Stimulated activated memory B cell treated with anti-CD40 and anti-IgM and Interleukin-4, amounts not matched to agents 10 μg/mL and 1 μg/mL and 100 μg/mL, for 72 hours (primary cell): ENCODE data around the gene XRCC4.

Source experiments
- ATAC-seq: fragments of 150-1000 bp; cut with Tn5 transposase; 2 replicates; pipeline ENCODE4 v1.10.0; 2021
- H3K27ac Mint-ChIP-seq: one replicate; pipeline ENCODE4 v1.8.0; 2022; ENCODE audit warnings: mild to moderate bottlenecking, mixed read lengths
- H3K27me3 Mint-ChIP-seq: one replicate; pipeline ENCODE4 v1.8.0; 2022; ENCODE audit warnings: mixed read lengths
- H3K36me3 Mint-ChIP-seq: one replicate; pipeline ENCODE4 v1.8.0; 2022; ENCODE audit warnings: mixed read lengths
- H3K4me1 Mint-ChIP-seq: one replicate; pipeline ENCODE4 v1.8.0; 2022; ENCODE audit warnings: mixed read lengths
- H3K4me3 Mint-ChIP-seq: one replicate; pipeline ENCODE4 v1.8.0; 2022; ENCODE audit warnings: mild to moderate bottlenecking, moderate library complexity, mixed read lengths
- H3K9me3 Mint-ChIP-seq: one replicate; pipeline ENCODE4 v1.8.0; 2022; ENCODE audit warnings: mixed read lengths

The XRCC4 gene

GRCh38 chr5:83370957-83371356, 293.6 kb downstream of the XRCC4 start:
- no peak for ATAC-seq
- no peaks in the 10 kb centered on the region for H3K4me1 Mint-ChIP-seq
- no peak overlapping the region for H3K27ac Mint-ChIP-seq
- peaks cover 5% of the 10 kb centered on the region for H3K9me3 Mint-ChIP-seq
- no peak overlapping the region for H3K4me3 Mint-ChIP-seq
- peaks cover 8% of the 10 kb centered on the region for H3K27me3 Mint-ChIP-seq
- H3K36me3 Mint-ChIP-seq, result no peaks in the 10 kb centered on the region

- peaks cover 3% of the 10 kb centered on the region for H3K27me3 Mint-ChIP-seq
- no peak overlapping the region for H3K4me3 Mint-ChIP-seq
- H3K4me1 Mint-ChIP-seq, result no peaks in the 10 kb centered on the region
- no peak overlapping the region for H3K27ac Mint-ChIP-seq
- peaks cover 1% of the 10 kb centered on the region for H3K9me3 Mint-ChIP-seq
- no peak for ATAC-seq
- H3K36me3 Mint-ChIP-seq, result no peaks in the 10 kb centered on the region
Measured at GRCh38 chr5:83371726-83372125, 294.4 kb downstream of the XRCC4 start.

DNA sequence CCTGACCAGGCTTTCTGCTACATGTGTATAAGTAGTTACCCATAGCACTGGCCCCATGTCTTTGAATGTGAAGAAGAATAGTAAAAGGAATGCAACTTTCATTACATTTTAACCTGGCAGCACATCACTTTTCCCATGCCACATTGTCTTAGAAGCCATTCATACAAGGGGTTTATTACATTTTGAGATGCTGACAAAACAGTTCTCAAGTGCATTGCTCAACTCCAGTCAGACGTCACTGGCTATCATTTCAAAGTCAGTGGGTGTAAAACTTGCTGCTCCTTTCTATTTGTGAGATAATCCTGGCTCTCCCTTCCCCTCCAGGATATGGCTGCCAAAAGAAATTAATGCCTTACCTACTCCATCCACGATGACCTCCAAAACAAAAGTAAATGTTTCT, 297.2 kb downstream of the XRCC4 start:
- Mint-ChIP-seq H3K4me1 (no peaks in the 10 kb centered on the region), H3K9me3 (no peaks in the 10 kb centered on the region)

GRCh38 chr5:83375049-83375745, 297.9 kb downstream of the XRCC4 start:
- Mint-ChIP-seq H3K9me3 (no peaks in the 10 kb centered on the region), H3K4me3 (no peak overlapping the region), H3K4me1 (no peaks in the 10 kb centered on the region), H3K27ac (no peak overlapping the region), H3K36me3 (no peaks in the 10 kb centered on the region), H3K27me3 (no peaks in the 10 kb centered on the region)
- ATAC-seq, result no peak

More for the DNA sequence above, 297.2 kb downstream of the XRCC4 start:
- Mint-ChIP-seq H3K36me3 (no peaks in the 10 kb centered on the region), H3K4me3 (no peak overlapping the region), H3K27me3 (no peaks in the 10 kb centered on the region), H3K27ac (no peak overlapping the region)
- ATAC-seq, result no peak

DNA sequence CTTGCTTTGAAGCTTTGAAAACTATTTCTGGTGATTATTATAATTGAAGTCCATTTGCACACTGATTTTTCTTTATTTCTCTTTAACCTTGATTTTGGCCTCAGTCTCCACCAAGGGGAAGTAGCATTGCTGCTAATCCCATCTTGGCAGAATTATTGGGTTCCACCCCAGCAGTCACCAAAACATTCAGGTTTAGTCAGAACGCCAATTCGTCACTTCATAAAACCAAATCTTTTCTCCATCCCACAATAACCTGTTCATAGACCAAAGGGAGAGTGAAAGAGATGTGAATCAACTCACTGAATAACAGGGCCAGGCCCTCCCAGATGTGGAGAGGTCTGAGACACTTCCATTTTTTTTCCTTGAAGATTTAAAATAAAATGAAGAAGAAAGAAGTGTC, 299.1 kb downstream of the XRCC4 start:
- ATAC-seq, result no peak
- H3K4me3 Mint-ChIP-seq, result no peak overlapping the region
- no peaks in the 10 kb centered on the region for H3K9me3 Mint-ChIP-seq
- no peaks in the 10 kb centered on the region for H3K36me3 Mint-ChIP-seq
- no peaks in the 10 kb centered on the region for H3K27me3 Mint-ChIP-seq
- no peak overlapping the region for H3K27ac Mint-ChIP-seq
- H3K4me1 Mint-ChIP-seq, result no peaks in the 10 kb centered on the region

GRCh38 chr5:83377131-83377865, 300.0 kb downstream of the XRCC4 start:
- no peaks in the 10 kb centered on the region for H3K36me3 Mint-ChIP-seq
- no peak overlapping the region for H3K4me3 Mint-ChIP-seq
- H3K4me1 Mint-ChIP-seq, result no peaks in the 10 kb centered on the region
- ATAC-seq, result no peak
- H3K27me3 Mint-ChIP-seq, result no peaks in the 10 kb centered on the region
- H3K27ac Mint-ChIP-seq, result no peak overlapping the region
- H3K9me3 Mint-ChIP-seq, result no peaks in the 10 kb centered on the region

GRCh38 chr5:83378624-83379289, 301.4 kb downstream of the XRCC4 start:
- Mint-ChIP-seq H3K4me1 (no peaks in the 10 kb centered on the region), H3K27me3 (no peaks in the 10 kb centered on the region), H3K4me3 (no peak overlapping the region), H3K9me3 (no peaks in the 10 kb centered on the region), H3K36me3 (no peaks in the 10 kb centered on the region), H3K27ac (no peak overlapping the region)
- ATAC-seq, result no peak

DNA sequence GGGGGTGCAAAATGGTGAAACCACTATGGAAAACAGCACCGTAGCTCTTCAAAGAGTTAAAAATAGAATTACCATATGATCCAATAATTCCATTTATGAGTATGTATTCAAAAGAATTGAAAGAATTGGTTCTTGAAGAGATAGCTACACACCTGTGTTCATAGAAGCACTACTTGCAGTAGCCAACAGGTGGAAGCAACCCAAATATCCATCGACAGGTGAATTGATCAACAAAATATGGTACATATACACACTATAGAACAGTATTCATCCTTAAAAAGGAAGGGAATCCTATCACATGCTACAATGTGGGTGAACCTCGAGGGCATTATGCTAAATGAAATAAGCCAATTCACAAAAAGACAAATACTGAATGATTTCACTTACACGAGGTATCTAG, 308.5 kb downstream of the XRCC4 start:
- ATAC-seq, result no peak
- Mint-ChIP-seq H3K27ac (no peak overlapping the region), H3K4me1 (no peaks in the 10 kb centered on the region), H3K27me3 (no peaks in the 10 kb centered on the region), H3K4me3 (no peak overlapping the region), H3K36me3 (no peaks in the 10 kb centered on the region), H3K9me3 (no peaks in the 10 kb centered on the region)

GRCh38 chr5:83387041-83387440, 309.7 kb downstream of the XRCC4 start:
- H3K27me3 Mint-ChIP-seq, result no peaks in the 10 kb centered on the region
- no peaks in the 10 kb centered on the region for H3K36me3 Mint-ChIP-seq
- no peak overlapping the region for H3K27ac Mint-ChIP-seq
- H3K4me1 Mint-ChIP-seq, result no peaks in the 10 kb centered on the region
- ATAC-seq, result no peak
- no peaks in the 10 kb centered on the region for H3K9me3 Mint-ChIP-seq
- H3K4me3 Mint-ChIP-seq, result no peak overlapping the region

- Mint-ChIP-seq H3K9me3 (no peaks in the 10 kb centered on the region), H3K27ac (no peak overlapping the region), H3K4me1 (no peaks in the 10 kb centered on the region), H3K4me3 (no peak overlapping the region), H3K36me3 (no peaks in the 10 kb centered on the region), H3K27me3 (no peaks in the 10 kb centered on the region)
- ATAC-seq, result no peak
Measured at GRCh38 chr5:83388608-83389007, 311.3 kb downstream of the XRCC4 start.

DNA sequence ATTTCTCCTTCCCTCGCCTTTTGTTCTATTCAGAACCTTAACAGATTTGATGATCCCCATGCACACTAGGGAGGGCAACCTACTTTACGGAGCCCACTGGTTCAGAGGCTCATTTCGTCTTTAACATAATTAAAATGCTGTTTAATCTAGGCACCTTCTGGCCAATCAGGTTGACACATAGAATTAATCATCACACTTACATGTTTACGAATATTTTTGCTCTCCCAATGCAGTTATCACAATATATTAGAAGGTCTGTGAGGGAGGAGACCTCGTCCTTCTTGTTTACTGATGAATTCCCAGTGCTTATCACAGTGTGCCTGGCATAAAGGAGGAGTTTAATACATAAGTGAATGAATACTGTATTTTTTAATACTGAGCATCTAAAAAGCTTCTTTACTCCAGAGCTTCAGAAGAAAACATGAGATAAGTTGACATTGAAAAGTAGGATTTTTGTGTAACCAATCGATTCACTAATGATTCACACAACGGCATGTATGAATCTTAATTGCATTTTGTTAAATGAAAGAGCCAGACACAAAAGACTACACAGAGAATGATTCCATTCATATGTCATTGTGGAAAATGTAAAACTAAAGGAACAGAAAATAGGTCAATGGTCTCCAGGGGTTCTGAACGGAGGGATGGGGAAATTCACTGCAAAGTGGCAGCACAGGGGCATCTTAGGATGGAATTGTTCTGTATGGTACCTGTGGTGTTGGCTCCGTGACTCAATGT, 315.6 kb downstream of the XRCC4 start:
- Mint-ChIP-seq H3K4me1 (no peaks in the 10 kb centered on the region), H3K27me3 (no peaks in the 10 kb centered on the region), H3K9me3 (no peaks in the 10 kb centered on the region)

DNA sequence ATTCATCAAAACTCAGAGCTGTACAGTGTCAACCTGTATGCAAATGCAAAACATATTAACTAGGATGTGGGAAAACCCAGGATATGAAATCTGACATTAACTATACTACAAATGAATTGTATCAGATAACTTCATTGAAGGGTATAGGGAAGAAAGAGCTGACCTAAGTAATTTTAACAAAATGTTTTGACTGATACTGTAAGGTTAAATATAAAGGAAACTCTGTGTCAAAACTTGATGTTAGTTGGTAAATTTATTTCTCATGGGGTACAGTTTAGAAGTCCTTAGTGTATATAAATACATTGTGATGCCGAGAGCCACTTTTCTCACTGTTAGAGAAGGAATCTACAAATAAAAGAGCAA, 316.1 kb downstream of the XRCC4 start:
- Mint-ChIP-seq H3K4me3 (no peak overlapping the region), H3K27me3 (no peaks in the 10 kb centered on the region), H3K4me1 (no peaks in the 10 kb centered on the region), H3K36me3 (no peaks in the 10 kb centered on the region), H3K27ac (no peak overlapping the region), H3K9me3 (no peaks in the 10 kb centered on the region)
- no peak for ATAC-seq

More for the DNA sequence above, 315.6 kb downstream of the XRCC4 start:
- H3K27ac Mint-ChIP-seq, result no peak overlapping the region
- no peak overlapping the region for H3K4me3 Mint-ChIP-seq
- no peak for ATAC-seq
- no peaks in the 10 kb centered on the region for H3K36me3 Mint-ChIP-seq

- no peak overlapping the region for H3K4me3 Mint-ChIP-seq
- no peaks in the 10 kb centered on the region for H3K4me1 Mint-ChIP-seq
- no peaks in the 10 kb centered on the region for H3K9me3 Mint-ChIP-seq
- no peak overlapping the region for H3K27ac Mint-ChIP-seq
- H3K27me3 Mint-ChIP-seq, result no peaks in the 10 kb centered on the region
- ATAC-seq, result no peak
- H3K36me3 Mint-ChIP-seq, result no peaks in the 10 kb centered on the region
Measured at GRCh38 chr5:83394190-83394589, 316.8 kb downstream of the XRCC4 start.

DNA sequence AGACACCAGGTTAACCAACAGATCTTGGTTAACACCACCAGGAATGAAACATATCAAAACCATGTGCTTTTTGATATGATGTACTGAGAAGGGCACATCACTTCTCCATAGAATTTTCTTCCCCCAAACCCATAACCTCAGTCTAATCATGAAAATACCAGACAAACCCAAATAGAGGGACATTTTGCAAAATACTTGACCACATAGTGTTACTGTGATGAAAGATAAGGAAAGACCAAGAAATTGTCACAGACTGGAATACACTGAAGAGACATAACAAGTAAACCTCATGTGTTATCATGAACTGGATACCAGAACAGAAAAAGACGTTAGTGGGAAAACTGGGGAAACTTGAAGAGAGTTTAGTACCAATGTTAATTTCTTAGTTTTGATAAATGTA, 319.3 kb downstream of the XRCC4 start:
- H3K27ac Mint-ChIP-seq, result no peak overlapping the region
- no peaks in the 10 kb centered on the region for H3K9me3 Mint-ChIP-seq
- H3K27me3 Mint-ChIP-seq, result no peaks in the 10 kb centered on the region
- no peaks in the 10 kb centered on the region for H3K4me1 Mint-ChIP-seq
- no peak overlapping the region for H3K4me3 Mint-ChIP-seq
- H3K36me3 Mint-ChIP-seq, result no peaks in the 10 kb centered on the region
- ATAC-seq, result no peak

GRCh38 chr5:83397658-83398057, 320.3 kb downstream of the XRCC4 start:
- Mint-ChIP-seq H3K27me3 (no peaks in the 10 kb centered on the region), H3K4me1 (no peaks in the 10 kb centered on the region), H3K4me3 (no peak overlapping the region)

More at GRCh38 chr5:83397658-83398057, 320.3 kb downstream of the XRCC4 start:
- Mint-ChIP-seq H3K36me3 (no peaks in the 10 kb centered on the region), H3K9me3 (no peaks in the 10 kb centered on the region), H3K27ac (no peak overlapping the region)
- no peak for ATAC-seq
